ENCODE measurements around the gene DLG5. TPM values are rescaled to one million over a fixed set of nuclear protein-coding genes. Genes with fewer than 3 reads are reported as not detected.
A peak's percentile ranks its signal among the peaks of the same experiment; 100 is the strongest.

Gene DLG5
- total RNA-seq, 1 donor from 2014 or later, result 1.1 TPM

GRCh38 chr10:77879710-77880109 is 46.8 kb downstream of the DLG5 start:
- POLR2A ChIA-PET, result no interaction called here
- Mint-ChIP-seq H3K36me3 (ENCODE audit: low read depth) (no peaks in the 10 kb centered on the region), H3K9me3 (no peaks in the 10 kb centered on the region), H3K4me1 (peaks cover 19% of the 10 kb centered on the region), H3K27ac (no peak overlapping the region), H3K27me3 (no peaks in the 10 kb centered on the region), H3K4me3 (no peak overlapping the region)
- ATAC-seq (ENCODE audit: low read depth), result no peak
- no peak for DNase-seq
- TF ChIP-seq CTCF (IDR thresholded peaks at IDR 0.05), result no peak
- CTCF ChIA-PET, result no interaction called here
- intact Hi-C loops (cut with micrococcal nuclease), result loop anchor here (2.0 to 10.0 kb wide), 3 partner anchors 149 to 1465 kb away; partner anchors contain the start of genes POLR3A and PPIF

GRCh38 chr10:77879065-77879464 is 47.5 kb downstream of the DLG5 start:
- TF ChIP-seq CTCF (IDR thresholded peaks at IDR 0.05), result no peak
- H3K4me1 Mint-ChIP-seq, result peaks cover 26% of the 10 kb centered on the region
- no peaks in the 10 kb centered on the region for H3K27me3 Mint-ChIP-seq
- H3K36me3 Mint-ChIP-seq (ENCODE audit: low read depth), result no peaks in the 10 kb centered on the region
- CTCF ChIA-PET, result no interaction called here
- no peaks in the 10 kb centered on the region for H3K9me3 Mint-ChIP-seq
- no peak for DNase-seq
- POLR2A ChIA-PET, result no interaction called here
- ATAC-seq (ENCODE audit: low read depth), result no peak
- H3K27ac Mint-ChIP-seq, result no peak overlapping the region
- intact Hi-C loops (cut with micrococcal nuclease), result loop anchor here (2.0 to 10.0 kb wide), 3 partner anchors 150 to 1466 kb away; partner anchors contain the start of genes POLR3A and PPIF
- H3K4me3 Mint-ChIP-seq, result no peak overlapping the region

GRCh38 chr10:77877441-77878344 is 48.9 kb downstream of the DLG5 start:
- ATAC-seq (ENCODE audit: low read depth), result peak; percentile 76
- CTCF ChIA-PET, result interaction anchor here (1.2 kb wide), 1 partner anchor 166 kb away, joined by 3 read pairs; no protein-coding TSS in a partner anchor
- H3K9me3 Mint-ChIP-seq, result no peaks in the 10 kb centered on the region
- no peaks in the 10 kb centered on the region for H3K27me3 Mint-ChIP-seq
- H3K4me3 Mint-ChIP-seq, result peak overlapping the region; percentile 52
- no peak for TF ChIP-seq CTCF (IDR thresholded peaks at IDR 0.05)
- peak; percentile 31 for DNase-seq
- peaks cover 39% of the 10 kb centered on the region for H3K4me1 Mint-ChIP-seq
- no peaks in the 10 kb centered on the region for H3K36me3 Mint-ChIP-seq (ENCODE audit: low read depth)
- peak overlapping the region; percentile 54 for H3K27ac Mint-ChIP-seq
- intact Hi-C loops (cut with micrococcal nuclease), result loop anchor here (1.0 to 10.0 kb wide), 4 partner anchors 31 to 1467 kb away; partner anchors contain the start of genes POLR3A and PPIF
- POLR2A ChIA-PET, result no interaction called here

GRCh38 chr10:77875730-77876129 is 50.8 kb downstream of the DLG5 start:
- ChIA-PET CTCF (no interaction called here), POLR2A (no interaction called here)
- intact Hi-C loops (cut with micrococcal nuclease), result loop anchor here (10.0 kb wide), 2 partner anchors 1369 to 1469 kb away; partner anchors contain the start of gene PPIF
- DNase-seq (no peak), ATAC-seq (ENCODE audit: low read depth) (no peak)
- no peak for TF ChIP-seq CTCF (IDR thresholded peaks at IDR 0.05)
- Mint-ChIP-seq H3K27ac (no peak overlapping the region), H3K4me3 (no peak overlapping the region), H3K9me3 (no peaks in the 10 kb centered on the region), H3K36me3 (ENCODE audit: low read depth) (no peaks in the 10 kb centered on the region), H3K27me3 (no peaks in the 10 kb centered on the region), H3K4me1 (peaks cover 39% of the 10 kb centered on the region)

- Mint-ChIP-seq H3K4me1 (peaks cover 39% of the 10 kb centered on the region), H3K27me3 (no peaks in the 10 kb centered on the region), H3K27ac (no peak overlapping the region), H3K9me3 (no peaks in the 10 kb centered on the region), H3K36me3 (ENCODE audit: low read depth) (no peaks in the 10 kb centered on the region), H3K4me3 (no peak overlapping the region)
- intact Hi-C loops (cut with micrococcal nuclease), result loop anchor here (1.0 to 10.0 kb wide), 3 partner anchors 158 to 1470 kb away; partner anchors contain the start of genes PPIF and RPS24
- no peak for TF ChIP-seq CTCF (IDR thresholded peaks at IDR 0.05)
- ChIA-PET CTCF (no interaction called here), POLR2A (no interaction called here)
- no peak for DNase-seq
- no peak for ATAC-seq (ENCODE audit: low read depth)
Measured at GRCh38 chr10:77874872-77875271, 51.7 kb downstream of the DLG5 start.

Data from activated B cell treated with CpG ODN at 0.5 μM for 24 hours (primary cell).